ENCODE measurements around the gene KCNJ14.

Gene KCNJ14

DNA sequence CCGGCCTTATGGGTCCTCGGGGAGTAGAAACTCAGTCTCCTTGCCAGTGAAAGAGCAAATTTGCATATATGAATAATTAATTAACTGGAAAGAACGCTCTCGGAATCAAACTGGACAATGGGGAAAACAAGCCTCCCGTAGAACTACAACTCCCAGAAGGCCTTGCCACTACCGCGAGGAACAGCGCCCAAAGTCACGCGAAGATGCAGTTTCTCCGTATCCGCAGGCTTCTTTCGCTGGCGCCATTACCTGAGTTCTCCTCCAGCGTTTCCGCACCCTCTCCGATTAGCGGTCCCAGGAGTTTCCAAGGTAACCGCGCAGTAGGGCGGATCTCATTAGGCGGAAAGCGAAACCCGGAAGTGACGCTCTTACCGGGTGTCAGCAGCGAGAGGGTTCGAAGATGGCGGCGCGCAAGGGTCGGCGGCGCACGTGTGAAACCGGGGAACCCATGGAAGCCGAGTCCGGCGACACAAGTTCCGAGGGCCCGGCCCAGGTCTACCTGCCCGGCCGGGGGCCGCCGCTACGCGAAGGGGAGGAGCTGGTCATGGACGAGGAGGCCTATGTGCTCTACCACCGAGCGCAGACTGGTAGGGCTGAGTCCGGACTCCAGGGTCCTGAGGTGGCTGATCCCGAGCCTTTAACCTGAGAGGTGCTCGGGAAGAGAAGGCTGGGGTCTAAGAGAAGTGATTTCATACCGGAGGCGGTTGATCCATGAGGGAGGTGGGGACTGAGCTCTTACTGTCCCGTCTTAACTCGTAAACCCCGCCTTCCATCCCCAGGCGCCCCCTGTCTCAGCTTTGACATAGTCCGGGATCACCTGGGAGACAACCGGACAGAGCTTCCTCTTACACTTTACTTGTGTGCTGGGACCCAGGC, 9.5 kb upstream of the KCNJ14 start, which contains the start of gene GRWD1:
Gene GRWD1 (plus strand): TSS at position 378 of the 876 bp plus-strand sequence. CDS start 23 bp downstream, at position 401.
- DNase-seq (ENCODE audit: low read depth), result peak; percentile 91

DNA sequence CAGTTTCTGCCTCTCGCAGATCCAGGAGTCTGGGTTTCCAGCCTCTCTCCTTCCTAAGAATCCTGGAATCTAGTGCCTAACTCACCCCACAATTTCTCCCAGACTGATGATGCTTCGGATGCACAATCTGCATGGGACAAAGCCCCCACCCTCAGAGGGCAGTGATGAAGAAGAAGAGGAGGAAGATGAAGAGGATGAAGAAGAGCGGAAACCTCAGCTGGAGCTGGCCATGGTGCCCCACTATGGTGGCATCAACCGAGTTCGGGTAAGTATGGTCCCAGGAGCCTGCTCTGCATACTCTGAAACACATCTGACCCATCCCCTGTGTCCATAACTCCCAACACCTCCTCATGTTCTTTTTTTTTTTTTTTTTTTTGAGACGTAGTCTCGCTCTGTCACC, 8.8 kb upstream of the KCNJ14 start:
- DNase-seq (ENCODE audit: low read depth), result no peak

DNA sequence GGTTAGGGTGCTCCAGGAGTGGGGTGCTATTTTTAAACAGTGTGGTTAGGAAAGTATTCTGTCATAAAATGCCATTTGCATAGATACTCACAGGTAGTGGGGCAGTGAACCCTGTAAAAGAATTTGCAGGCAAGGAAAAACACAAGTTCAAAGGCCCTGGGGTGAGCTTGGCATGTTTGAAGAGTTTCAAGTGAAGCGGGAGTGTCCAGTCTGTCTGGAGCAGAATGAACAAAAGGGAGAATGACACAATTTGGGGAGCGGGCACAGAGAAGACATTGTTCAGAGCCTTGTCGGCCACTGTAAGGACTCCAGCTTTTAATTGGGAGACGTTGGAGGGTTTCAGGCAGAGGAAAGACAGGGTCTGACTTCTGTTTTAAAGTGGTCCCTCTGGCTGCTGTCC, 6.8 kb upstream of the KCNJ14 start:
- no peak for DNase-seq (ENCODE audit: low read depth)

DNA sequence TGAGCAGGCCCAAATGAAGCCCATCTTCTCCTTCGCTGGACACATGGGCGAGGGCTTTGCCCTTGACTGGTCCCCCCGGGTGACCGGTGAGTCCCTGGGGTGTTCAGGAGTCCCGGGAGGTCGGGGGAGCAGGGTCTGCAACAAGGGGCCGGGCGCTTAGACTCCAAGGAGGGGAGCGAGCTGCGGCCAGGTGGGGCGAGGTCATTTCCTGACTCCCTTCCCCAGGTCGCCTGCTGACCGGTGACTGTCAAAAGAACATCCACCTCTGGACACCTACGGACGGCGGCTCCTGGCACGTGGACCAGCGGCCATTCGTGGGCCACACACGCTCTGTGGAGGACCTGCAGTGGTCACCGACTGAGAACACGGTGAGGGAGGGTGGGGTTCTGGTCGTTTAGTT, 4.9 kb upstream of the KCNJ14 start:
- DNase-seq (ENCODE audit: low read depth), result no peak

DNA sequence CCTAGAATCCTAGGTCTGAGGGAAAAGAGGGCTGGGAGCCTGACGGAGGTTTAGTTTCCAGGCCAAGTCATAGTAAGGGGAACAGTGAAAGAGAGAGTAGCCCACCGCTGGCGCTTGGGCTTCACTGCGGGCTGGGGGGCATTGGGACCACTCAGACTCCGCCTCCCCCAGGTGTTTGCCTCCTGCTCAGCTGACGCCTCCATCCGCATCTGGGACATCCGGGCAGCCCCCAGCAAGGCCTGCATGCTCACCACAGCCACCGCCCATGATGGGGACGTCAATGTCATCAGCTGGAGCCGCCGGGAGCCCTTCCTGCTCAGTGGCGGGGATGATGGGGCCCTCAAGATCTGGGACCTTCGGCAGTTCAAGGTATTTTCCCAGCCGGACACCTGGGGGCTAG, 4.5 kb upstream of the KCNJ14 start:
- DNase-seq (ENCODE audit: low read depth), result no peak

DNA sequence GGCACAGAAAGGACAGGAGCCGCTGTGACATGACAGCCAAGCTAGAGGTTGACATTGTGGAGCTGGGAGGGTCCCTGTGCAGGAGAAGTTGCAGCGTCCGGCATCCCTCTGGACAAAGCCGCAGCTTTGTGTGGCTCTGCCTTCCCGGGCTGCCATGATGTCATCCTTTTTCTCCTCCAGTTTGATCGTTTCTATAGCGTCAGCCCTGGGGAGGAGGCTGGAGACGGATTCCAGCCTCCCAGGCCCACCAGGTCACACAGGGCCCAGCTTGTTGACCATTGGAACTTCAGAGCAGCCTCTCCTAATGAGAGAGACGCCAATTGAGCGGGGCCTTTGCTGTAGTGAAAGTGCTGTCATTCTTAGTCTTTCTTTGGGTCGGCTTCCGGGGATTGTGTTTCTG, 3.8 kb upstream of the KCNJ14 start:
- DNase-seq (ENCODE audit: low read depth), result no peak

DNA sequence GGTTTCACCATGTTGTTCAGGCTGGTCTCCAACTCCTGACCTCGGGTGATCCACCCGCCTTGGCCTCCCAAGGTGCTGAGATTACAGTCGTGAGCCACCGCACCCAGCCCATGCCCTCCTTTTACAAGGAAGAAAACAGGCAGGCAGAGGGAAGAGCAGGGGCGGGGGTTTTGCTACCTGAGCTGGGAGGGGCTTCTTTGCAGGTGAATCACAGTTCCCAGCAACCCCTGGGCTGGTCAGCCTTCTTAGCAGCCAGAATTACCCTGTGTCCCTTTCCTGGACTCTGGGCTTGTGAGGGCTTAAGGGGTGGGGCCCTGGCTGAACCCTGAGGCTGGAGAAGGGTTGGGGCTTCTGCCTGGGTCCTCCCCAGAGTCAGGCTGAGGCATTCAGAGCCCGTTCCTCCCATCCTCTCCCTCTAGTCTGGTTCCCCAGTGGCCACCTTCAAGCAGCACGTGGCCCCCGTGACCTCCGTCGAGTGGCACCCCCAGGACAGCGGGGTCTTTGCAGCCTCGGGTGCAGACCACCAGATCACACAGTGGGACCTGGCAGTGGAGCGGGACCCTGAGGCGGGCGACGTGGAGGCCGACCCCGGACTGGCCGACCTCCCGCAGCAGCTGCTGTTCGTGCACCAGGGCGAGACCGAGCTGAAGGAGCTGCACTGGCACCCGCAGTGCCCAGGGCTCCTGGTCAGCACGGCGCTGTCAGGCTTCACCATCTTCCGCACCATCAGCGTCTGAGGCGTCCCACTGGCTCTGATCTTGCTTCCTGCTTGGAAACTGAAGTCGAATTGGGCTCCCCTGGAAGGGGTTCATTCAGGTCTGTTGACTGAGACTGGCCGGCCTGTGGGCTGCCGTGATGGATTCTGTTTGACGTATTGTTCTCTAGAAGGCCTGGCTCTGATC, 2.8 kb upstream of the KCNJ14 start:
- DNase-seq (ENCODE audit: low read depth), result no peak

DNA sequence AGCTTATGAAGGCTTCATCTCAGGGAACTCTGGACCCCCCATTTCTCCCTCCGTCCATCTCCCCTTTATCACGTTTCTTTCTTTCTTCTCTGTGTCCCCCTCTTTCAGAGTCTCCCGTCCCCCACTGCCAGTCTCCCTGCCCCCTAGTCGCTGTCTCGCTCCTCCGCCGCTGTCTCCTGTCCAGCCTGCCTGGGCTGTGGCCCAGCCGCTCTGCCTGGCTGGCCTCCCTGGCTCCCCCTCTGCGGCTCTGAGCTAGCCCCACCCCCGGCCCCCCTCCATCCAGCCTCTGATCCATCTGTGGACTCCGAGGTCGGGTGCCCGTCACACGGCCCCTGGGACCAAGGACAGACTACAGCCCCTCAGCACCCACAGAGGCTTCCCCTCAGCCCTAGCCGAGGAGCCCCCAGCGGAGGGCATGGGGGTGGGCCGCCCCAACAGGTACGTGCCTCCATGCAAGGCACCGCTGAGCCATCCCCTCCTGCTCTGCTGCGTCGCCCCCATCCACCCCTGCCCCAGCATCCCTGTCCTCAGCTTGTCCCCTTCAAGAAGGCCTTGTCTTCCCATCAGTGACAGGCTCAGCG, 1.1 kb upstream of the KCNJ14 start:
- no peak for DNase-seq (ENCODE audit: low read depth)

DNA sequence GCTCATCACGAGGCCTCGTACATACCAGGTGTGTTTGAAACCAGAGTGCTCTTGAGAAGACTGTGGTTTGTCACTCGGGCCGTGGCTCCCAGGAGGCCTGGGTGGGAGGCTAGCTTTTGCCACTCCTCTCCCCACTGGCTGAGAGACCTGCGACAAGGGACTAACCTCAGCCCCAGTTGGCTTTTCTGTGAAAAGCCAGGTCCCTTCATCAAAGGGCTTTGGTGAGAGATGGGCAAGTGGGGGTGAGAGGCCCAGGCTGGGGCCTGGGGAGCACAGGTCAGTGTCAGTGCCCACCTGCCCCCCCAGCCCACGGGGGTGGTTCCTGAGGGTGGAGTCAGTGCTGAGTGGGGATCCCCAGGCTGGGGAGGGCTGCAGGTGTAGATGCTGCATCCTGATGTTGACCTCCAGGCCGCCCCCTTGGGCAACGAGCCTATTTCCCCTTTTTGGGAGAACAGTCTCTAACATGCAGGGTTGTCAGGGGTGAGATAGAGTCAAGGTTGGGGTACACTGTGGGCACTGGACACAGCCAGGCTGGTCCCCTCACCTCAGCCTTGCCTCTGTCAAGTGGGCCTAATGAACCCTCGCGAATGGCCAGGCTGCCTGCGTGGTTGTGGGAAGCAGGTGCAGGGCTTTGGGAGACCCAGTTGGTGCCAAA, 661 bp downstream of the KCNJ14 start:
- DNase-seq (ENCODE audit: low read depth), result no peak

DNA sequence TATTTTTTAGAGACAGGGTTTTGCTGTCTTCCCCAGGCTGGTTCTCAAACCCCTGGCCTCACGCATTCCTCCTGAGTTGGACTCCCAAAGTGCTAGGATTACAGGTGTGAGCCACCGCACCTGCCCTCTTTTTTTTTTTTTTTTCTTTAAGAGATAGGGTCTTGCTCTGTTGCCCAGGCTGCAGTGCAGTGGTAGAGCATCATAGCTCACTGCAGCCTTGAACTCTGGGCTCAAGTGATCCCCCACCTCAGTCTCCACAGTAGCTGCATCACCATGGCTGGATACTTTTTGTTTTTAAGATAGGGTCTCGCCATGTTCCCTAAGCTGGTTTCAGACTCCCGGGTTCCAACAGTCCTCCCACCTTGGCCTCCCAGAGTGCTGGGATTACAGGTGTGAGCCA, 1.5 kb downstream of the KCNJ14 start:
- no peak for DNase-seq (ENCODE audit: low read depth)

DNA sequence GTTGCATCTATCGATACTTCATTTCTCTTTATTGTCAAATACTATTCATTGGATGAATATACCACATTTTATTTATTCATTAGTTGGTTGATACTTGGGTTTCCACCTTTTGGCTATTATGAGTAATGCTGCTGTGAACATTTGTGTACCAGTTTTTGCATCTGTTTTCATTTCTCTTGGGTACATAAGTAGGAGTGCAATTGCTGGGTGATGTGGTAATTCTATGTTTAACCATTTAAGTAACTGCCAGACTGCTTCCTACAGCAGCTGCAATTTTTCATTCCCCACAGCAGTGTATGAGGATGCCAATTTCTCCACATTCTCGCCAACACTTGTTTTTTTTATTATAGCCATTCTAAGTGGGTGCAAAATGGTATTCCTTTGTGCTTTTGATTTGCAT, 2.6 kb downstream of the KCNJ14 start:
- DNase-seq (ENCODE audit: low read depth), result peak; percentile 76

DNA sequence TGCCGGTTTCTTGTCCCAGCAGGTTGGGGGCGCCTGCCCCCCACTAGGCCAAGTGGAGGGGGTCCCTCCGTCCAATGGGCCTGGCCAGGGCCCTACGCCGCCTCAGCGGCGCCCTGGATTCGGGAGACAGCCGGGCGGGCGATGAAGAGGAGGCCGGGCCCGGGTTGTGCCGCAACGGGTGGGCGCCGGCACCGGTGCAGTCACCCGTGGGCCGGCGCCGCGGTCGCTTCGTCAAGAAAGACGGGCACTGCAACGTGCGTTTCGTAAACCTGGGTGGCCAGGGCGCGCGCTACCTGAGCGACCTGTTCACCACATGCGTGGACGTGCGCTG, 6.2 kb downstream of the KCNJ14 start:
- DNase-seq (ENCODE audit: low read depth), result no peak

DNA sequence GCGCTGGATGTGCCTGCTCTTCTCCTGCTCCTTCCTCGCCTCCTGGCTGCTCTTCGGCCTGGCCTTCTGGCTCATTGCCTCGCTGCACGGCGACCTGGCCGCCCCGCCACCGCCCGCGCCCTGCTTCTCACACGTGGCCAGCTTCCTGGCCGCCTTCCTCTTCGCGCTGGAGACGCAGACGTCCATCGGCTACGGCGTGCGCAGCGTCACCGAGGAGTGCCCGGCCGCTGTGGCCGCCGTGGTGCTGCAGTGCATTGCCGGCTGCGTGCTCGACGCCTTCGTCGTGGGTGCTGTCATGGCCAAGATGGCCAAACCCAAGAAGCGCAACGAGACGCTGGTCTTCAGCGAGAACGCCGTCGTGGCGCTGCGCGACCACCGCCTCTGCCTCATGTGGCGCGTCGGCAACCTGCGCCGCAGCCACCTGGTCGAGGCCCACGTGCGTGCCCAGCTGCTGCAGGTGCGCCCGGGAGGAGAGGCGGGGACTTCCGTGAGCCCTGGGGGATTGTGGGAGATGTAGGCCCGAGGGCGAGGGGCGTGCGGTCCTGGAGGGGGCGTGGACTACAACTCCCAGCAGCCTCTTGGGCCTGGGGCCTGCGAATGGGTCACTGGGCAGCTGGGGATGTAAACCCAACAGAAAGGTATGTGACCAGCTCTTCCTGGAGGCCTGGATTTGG, 6.7 kb downstream of the KCNJ14 start:
- no peak for DNase-seq (ENCODE audit: low read depth)

DNA sequence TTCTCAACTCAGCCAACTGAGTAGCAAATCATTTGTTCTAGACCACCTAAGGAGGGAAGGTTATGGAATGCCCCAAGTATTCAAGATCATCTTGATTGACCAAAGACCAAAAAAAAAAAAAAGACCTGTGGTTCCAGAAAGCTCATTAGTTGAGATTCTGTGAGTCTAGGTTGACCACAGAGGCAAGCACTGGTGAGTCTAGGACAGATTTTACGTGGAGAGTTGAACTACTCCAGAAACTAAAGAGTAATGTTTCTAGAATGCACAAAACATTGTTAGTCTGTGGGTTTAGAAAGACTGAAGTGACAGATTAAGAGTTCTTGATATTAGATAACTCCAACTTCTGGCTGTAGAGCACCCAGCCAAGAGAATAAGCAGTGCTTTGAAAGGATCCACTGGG, 9.8 kb downstream of the KCNJ14 start:
- DNase-seq (ENCODE audit: low read depth), result no peak

DNA sequence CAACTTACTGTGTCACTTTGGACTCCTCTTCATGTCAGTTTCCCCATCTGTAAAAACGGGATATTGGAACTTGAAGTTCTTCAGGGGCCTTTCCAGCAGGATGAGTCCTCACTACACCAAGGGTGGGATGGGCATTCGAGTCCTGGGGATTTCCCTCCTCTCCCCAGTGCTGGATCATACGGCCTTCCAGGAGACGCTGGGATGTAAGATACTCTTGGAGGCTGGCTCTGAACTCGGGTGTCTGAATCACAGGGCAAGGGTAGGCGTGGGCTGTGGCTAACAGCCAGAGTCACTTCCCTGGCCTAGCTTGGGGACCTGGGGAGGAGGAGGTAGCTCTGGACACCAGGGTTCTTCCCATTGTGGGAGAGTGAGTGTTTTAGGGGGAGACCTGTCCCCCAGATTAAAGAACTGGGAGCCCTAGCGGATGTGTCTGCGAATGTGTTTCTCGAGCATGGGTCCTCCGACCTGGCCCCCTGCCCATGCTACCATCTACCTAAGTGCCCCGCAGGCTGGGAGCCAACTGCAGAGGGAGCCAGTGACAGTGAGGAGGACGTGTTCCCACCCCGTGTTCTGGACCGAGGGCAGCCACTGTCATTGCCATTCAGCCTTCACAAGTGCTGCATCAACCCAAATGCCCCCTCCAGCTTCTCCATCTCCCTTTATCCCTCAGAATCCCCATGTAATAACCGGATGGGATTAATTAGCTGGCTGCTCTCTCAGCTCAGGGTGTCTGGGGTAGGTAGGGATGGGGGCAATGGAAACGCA, 11.4 kb downstream of the KCNJ14 start:
- no peak for DNase-seq (ENCODE audit: low read depth)

DNA sequence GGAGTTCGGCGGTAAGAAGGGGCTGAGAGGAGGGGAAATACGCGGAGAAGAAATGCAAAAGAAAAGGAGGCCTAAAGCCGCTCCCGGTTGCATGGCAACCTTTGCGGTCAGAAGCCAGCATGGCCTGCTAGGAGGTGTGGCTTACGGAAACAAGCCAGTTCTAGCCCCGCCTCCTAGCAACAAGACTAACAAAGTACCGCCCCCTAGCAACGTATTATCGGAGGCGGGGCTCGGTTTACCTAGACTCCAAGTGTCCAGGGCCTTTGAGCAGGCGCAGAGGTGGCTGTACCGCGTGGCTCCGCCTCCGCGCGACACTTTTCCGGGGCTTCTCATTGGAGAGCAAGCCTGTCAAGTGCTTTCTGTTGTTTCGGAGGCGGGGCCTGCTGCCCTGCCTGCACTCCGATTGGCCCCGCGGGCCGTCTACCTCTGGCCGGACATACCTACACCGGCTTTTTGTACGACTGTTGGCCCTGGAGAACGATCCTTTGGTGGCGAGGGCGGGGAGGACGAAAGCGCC, 13.5 kb downstream of the KCNJ14 start:
- DNase-seq (ENCODE audit: low read depth), result peak; percentile 100

DNA sequence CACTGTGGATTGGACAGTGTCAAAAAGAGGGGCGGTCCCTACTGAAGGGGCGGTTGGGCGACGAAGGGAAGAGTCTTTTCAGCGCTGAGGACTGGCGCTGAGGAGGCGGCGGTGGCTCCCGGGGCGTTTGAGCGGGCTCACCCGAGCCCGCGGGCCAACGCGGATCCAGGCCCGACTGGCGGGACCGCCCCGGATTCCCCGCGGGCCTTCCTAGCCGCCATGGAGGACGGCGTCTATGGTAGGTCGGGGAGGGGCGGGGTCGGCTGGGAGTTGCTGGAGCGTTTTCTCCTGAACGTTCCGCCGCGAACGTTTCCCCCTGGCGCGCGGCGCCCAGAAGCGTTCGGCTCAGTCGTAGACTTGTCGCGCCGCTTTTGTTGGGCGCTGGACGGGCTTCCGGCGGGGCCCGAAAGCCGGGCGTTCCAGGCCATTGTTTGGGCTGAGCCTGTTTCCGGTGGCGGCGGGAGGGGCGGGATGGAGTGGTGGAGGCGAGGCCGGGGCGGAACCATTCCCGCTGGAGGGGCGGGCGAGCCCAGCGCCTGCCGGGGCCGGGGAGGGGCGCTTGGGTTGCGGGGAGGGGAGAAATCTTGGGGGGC, 14.0 kb downstream of the KCNJ14 start, which contains the start of gene CYTH2:
Gene CYTH2 (plus strand): TSS at position 81 of the 593 bp plus-strand sequence. CDS start 139 bp downstream, at position 220.
- peak; percentile 85 for DNase-seq (ENCODE audit: low read depth)

DNA sequence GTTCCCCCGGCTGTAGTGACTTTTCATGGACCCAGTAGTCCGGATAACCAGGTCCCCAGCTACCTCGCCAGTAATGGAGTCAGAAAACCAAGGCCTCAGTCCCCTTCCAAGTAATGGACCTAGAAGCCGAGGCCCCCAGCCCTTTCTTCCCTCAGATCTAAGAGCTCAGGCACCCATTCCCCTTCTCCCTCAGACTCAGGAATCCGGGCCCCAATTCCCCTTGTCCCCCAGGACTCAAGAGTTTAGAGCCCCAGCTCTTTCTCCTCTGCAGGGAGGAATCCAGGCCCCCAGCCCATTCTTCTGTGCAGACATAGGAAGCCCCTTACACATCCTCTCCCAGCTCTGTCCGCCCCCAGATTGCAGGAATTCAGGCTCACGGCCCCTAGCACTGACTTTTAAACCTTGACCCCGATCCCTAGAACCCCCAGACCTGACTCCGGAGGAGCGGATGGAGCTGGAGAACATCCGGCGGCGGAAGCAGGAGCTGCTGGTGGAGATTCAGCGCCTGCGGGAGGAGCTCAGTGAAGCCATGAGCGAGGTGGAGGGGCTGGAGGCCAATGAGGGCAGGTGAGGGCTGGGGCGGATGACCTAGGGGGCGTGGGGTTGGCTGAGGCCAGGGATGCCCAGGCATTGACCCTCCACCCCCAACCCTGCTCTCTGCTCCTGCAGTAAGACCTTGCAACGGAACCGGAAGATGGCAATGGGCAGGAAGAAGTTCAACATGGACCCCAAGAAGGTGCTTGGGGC, 14.7 kb downstream of the KCNJ14 start:
- no peak for DNase-seq (ENCODE audit: low read depth)

DNA sequence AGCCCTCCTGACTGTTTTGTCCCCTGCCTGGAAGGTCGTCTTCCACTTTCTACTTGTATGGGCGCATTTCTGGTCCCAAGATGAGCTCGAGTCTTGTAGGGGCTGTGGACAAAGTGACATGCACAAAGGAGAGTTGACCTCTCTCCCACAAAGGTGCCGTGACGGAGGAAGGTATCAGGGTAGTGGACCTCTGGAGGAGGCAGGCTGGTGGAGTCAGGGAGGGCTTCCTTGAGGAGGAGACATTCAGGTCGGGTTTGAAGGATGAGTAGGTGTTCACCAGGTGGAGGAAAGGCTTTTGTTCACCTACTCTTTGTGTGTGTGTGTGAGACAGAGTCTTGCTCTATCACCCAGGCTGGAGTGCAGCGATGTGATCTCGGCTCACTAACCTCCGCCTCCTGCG, 15.5 kb downstream of the KCNJ14 start:
- DNase-seq (ENCODE audit: low read depth), result no peak
